GM12878 (cell line): ENCODE results near the gene ADAMTS18. TPM values are rescaled to one million over a fixed set of nuclear protein-coding genes. Genes with fewer than 3 reads are reported as not detected.

Experiments
- ATAC-seq: fragments of 200-7000 bp; cut with Tn5 transposase; 3 replicates; pipeline ENCODE4 v1.9.1; 2020; ENCODE audit warnings: mild to moderate bottlenecking, moderate library complexity
- BruUV-seq: library from RNA; stranded (reverse); fragments of 400-500 nt; replicated peaks from 2 replicates; lab custom pipeline; 2021; lab: Mats Ljungman, UMichigan
- CTCF ChIA-PET: fragments of 300-600 bp; sonication (Branson Sonifier 250); formaldehyde crosslinking; extraction: SDS; loops from one replicate; lab custom pipeline; 2021; ENCODE audit warnings: inconsistent platforms; lab: Yijun Ruan, JAX
- POLR2A ChIA-PET: fragments of 350-600 bp; formaldehyde crosslinking; extraction: SDS; loops from one replicate; lab custom pipeline; 2021; ENCODE audit warnings: inconsistent platforms; lab: Charles Lee
- RAD21 ChIA-PET: fragments of 300-600 bp; sonication (Branson Sonifier 250); formaldehyde crosslinking; loops from one replicate; lab custom pipeline; 2023; ENCODE audit warnings: antibody characterized with exemption; ENCODE audit not compliant: unreplicated experiment; lab: Charles Lee
- SMC1A ChIA-PET: fragments of 300-600 bp; sonication (Branson Sonifier 250); formaldehyde crosslinking; loops from one replicate; lab custom pipeline; 2023; ENCODE audit not compliant: unreplicated experiment, uncharacterized antibody; lab: Charles Lee
- DNase-seq: peaks from one replicate; pipeline ENCODE4 v3.0.0-alpha.2; 2011; ENCODE audit warnings: low read depth, low spot score
- FAIRE-seq: peaks from 3 replicates; lab custom pipeline; 2011; peaks lifted over from hg19 to GRCh38; lab: Jason Lieb, UNC
- H2AFZ ChIP-seq: 2 replicates; pipeline ENCODE4 v1.6.0; 2011; ENCODE audit warnings: low read depth, low read length, control low read depth; ENCODE audit not compliant: control insufficient read depth
- H3K27ac ChIP-seq: 2 replicates; pipeline ENCODE4 v1.5.1; 2011; ENCODE audit warnings: control low read depth; ENCODE audit not compliant: control insufficient read depth, insufficient read depth
- H3K27me3 ChIP-seq, 2 experiments: replicated peaks in 1 of 2; 2 replicates each; pipeline versions ENCODE4 v1.6.0 to v1.6.1; 2011; ENCODE audit warnings: low read length in 1 of 2; ENCODE audit not compliant: control insufficient read depth in 2 of 2, insufficient read depth in 2 of 2
- H3K36me3 ChIP-seq, 2 experiments: 2 replicates each; pipeline ENCODE4 v1.5.1; 2011; ENCODE audit warnings: low read length in 1 of 2; ENCODE audit not compliant: control insufficient read depth in 2 of 2, insufficient read depth in 2 of 2
- H3K4me1 ChIP-seq: 2 replicates; pipeline ENCODE4 v1.6.1; 2011; ENCODE audit warnings: mild to moderate bottlenecking, low read length, moderate library complexity, mixed read lengths; ENCODE audit not compliant: control insufficient read depth, insufficient read depth
- H3K4me2 ChIP-seq: 2 replicates; pipeline ENCODE4 v1.6.0; 2011; ENCODE audit warnings: control low read depth; ENCODE audit not compliant: control insufficient read depth, insufficient read depth
- H3K4me3 ChIP-seq: fragments of 200-600 bp; sonication (generic); 2 replicates; pipeline ENCODE4 v1.5.1; 2016
- H3K79me2 ChIP-seq: 2 replicates; pipeline ENCODE4 v1.6.0; 2011; ENCODE audit warnings: low read length; ENCODE audit not compliant: control insufficient read depth, insufficient read depth
- H3K9ac ChIP-seq: 2 replicates; pipeline ENCODE4 v1.8.0; 2011; ENCODE audit warnings: low read length, control low read depth, mixed read lengths; ENCODE audit not compliant: control insufficient read depth, insufficient read depth
- H3K9me3 ChIP-seq: replicated peaks from 3 replicates; pipeline ENCODE4 v1.5.1; 2011; ENCODE audit warnings: mild to moderate bottlenecking, low read length; ENCODE audit not compliant: control insufficient read depth, insufficient read depth
- H4K20me1 ChIP-seq: 2 replicates; pipeline ENCODE4 v1.6.0; 2011; ENCODE audit not compliant: control insufficient read depth, insufficient read depth
- BCL3 ChIP-seq: IDR thresholded peaks from 2 replicates; pipeline ENCODE4 v1.6.1; 2011; ENCODE audit warnings: borderline replicate concordance, low read depth, mild to moderate bottlenecking, moderate library complexity, low read length; ENCODE audit not compliant: insufficient read depth, poor library complexity, severe bottlenecking
- CHD4 ChIP-seq: fragments of 200-600 bp; sonication (generic); IDR thresholded peaks from 2 replicates; pipeline ENCODE4 v1.6.1; 2016; ENCODE audit warnings: mild to moderate bottlenecking
- EED ChIP-seq: sonication (generic); IDR thresholded peaks from 2 replicates; pipeline ENCODE4 v1.6.1; 2016; ENCODE audit warnings: antibody characterized with exemption, low read depth
- MTA2 ChIP-seq: fragments of 450-650 bp; IDR thresholded peaks from 2 replicates; pipeline ENCODE4 v1.6.1; 2016; ENCODE audit warnings: low read depth, mild to moderate bottlenecking, moderate library complexity
- RFX5 ChIP-seq: IDR thresholded peaks from 2 replicates; pipeline ENCODE4 v1.6.1; 2011; ENCODE audit warnings: low read depth, low read length, improper control_type of control experiment
- SREBF2 ChIP-seq: IDR thresholded peaks from 2 replicates; pipeline ENCODE4 v1.6.1; 2012; ENCODE audit warnings: mild to moderate bottlenecking, low read length
- SUPT20H ChIP-seq: IDR thresholded peaks from 2 replicates; pipeline ENCODE4 v1.6.1; 2011; ENCODE audit warnings: low read depth, mild to moderate bottlenecking, low read length, moderate library complexity, borderline replicate concordance; ENCODE audit not compliant: control insufficient read depth
- WGBS: methylation state at CpG from one replicate; pipeline ENCODE4 v1.1.6; 2016; ENCODE audit warnings: low lambda C conversion rate; ENCODE audit not compliant: insufficient replicate concordance, insufficient coverage; ENCODE audit errors: missing lambda C conversion rate; 5-methylcytosine and 5-hydroxymethylcytosine counted together
- in situ Hi-C: fragments of 300-500 bp; cut with MboI; formaldehyde crosslinking; loops from 9 replicates; pipeline ENCODE4 v1.14.3; 2018; ENCODE audit warnings: mixed read lengths
- intact Hi-C: fragments of 100-400 bp; cut with micrococcal nuclease; formaldehyde crosslinking; loops from one replicate; pipeline ENCODE4 v1.14.2; 2022; ENCODE audit not compliant: unreplicated experiment
- polyA plus RNA-seq, 11 experiments: library from polyadenylated mRNA; depleted of rRNA in 4 of 11; unstranded in 6 of 11; stranded (reverse) in 5 of 11; fragments of >200 nt; fragmentation: Nextera tagmentation in 4 of 11; fragmentation: Illumina TruSeq in 1 of 11; extraction: Ambion mirVana in 4 of 11; extraction: Trizol in 1 of 11; gene quantifications; 1 replicate in 1 of 11; 2 replicates in 10 of 11; pipeline versions ENCODE4 v1.2.1 to v1.2.3, GENCODE V29; 2011 to 2016; ENCODE audit warnings: inconsistent platforms in 2 of 11, missing spikeins in 2 of 11, low read depth in 1 of 11
- total RNA-seq, 4 experiments: library from RNA; depleted of rRNA in 3 of 4; stranded (reverse); fragments of >200 nt in 3 of 4; fragmentation: Illumina TruSeq in 1 of 4; extraction: Trizol in 1 of 4; gene quantifications; 2 replicates each; pipeline versions ENCODE4 v1.2.1 to v1.2.3, GENCODE V29; 2013 to 2021
- TF ChIP-seq, protein P1 (sequence below): IDR thresholded peaks from 2 replicates; pipeline ENCODE4 v1.6.1; 2011; ENCODE audit warnings: borderline replicate concordance, low read depth, mild to moderate bottlenecking, moderate library complexity, mixed read lengths, low read length; ENCODE audit not compliant: insufficient read depth; ENCODE audit errors: extremely low read length
- TF ChIP-seq, protein P2 (sequence below): IDR thresholded peaks from 2 replicates; pipeline ENCODE4 v1.6.1; 2011; ENCODE audit warnings: mild to moderate bottlenecking, low read depth, low read length, moderate library complexity; ENCODE audit not compliant: insufficient replicate concordance
- TF ChIP-seq, protein P3 (sequence below): IDR thresholded peaks from 2 replicates; pipeline ENCODE4 v1.6.1; 2012; ENCODE audit warnings: mild to moderate bottlenecking, low read depth, low read length
- TF ChIP-seq, protein P4 (sequence below): fragments of 450-650 bp; formaldehyde crosslinking; IDR thresholded peaks from 2 replicates; pipeline ENCODE4 v1.4.0; 2020; ENCODE audit warnings: mild to moderate bottlenecking, moderate library complexity

The ADAMTS18 gene
- total and polyA plus RNA-seq, 10 of the 15 experiments (the other 5 are each of a cell fraction or from before 2014, with no cell fraction given): not detected

GRCh38 chr16:77335652-77336234 lies 99.1 kb downstream of the ADAMTS18 start:
- H3K27me3 ChIP-seq: no peaks in the 10 kb centered on the region
- intact Hi-C loops: no loop called here
- 37% methylated on average over 12 of the region's 12 CpGs for WGBS
- FAIRE-seq (no peak), ATAC-seq (no peak), DNase-seq (no peak)
- H2AFZ ChIP-seq: no peak overlapping the region
- H3K36me3 ChIP-seq: no peaks in the 10 kb centered on the region
- no peaks in the 10 kb centered on the region for H3K79me2 ChIP-seq
- H4K20me1 ChIP-seq: no peaks in the 10 kb centered on the region
- TF ChIP-seq SREBF2: no peak
- TF ChIP-seq, protein P1, sequence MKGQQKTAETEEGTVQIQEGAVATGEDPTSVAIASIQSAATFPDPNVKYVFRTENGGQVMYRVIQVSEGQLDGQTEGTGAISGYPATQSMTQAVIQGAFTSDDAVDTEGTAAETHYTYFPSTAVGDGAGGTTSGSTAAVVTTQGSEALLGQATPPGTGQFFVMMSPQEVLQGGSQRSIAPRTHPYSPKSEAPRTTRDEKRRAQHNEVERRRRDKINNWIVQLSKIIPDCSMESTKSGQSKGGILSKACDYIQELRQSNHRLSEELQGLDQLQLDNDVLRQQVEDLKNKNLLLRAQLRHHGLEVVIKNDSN: no peak
- no peak for TF ChIP-seq MTA2
- TF ChIP-seq, protein P2, sequence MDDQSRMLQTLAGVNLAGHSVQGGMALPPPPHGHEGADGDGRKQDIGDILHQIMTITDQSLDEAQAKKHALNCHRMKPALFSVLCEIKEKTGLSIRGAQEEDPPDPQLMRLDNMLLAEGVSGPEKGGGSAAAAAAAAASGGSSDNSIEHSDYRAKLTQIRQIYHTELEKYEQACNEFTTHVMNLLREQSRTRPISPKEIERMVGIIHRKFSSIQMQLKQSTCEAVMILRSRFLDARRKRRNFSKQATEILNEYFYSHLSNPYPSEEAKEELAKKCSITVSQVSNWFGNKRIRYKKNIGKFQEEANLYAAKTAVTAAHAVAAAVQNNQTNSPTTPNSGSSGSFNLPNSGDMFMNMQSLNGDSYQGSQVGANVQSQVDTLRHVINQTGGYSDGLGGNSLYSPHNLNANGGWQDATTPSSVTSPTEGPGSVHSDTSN: no peak
- no peak for TF ChIP-seq CHD4
- no peak for TF ChIP-seq SUPT20H
- TF ChIP-seq RFX5: no peak
- TF ChIP-seq BCL3: no peak
- TF ChIP-seq, protein P3, sequence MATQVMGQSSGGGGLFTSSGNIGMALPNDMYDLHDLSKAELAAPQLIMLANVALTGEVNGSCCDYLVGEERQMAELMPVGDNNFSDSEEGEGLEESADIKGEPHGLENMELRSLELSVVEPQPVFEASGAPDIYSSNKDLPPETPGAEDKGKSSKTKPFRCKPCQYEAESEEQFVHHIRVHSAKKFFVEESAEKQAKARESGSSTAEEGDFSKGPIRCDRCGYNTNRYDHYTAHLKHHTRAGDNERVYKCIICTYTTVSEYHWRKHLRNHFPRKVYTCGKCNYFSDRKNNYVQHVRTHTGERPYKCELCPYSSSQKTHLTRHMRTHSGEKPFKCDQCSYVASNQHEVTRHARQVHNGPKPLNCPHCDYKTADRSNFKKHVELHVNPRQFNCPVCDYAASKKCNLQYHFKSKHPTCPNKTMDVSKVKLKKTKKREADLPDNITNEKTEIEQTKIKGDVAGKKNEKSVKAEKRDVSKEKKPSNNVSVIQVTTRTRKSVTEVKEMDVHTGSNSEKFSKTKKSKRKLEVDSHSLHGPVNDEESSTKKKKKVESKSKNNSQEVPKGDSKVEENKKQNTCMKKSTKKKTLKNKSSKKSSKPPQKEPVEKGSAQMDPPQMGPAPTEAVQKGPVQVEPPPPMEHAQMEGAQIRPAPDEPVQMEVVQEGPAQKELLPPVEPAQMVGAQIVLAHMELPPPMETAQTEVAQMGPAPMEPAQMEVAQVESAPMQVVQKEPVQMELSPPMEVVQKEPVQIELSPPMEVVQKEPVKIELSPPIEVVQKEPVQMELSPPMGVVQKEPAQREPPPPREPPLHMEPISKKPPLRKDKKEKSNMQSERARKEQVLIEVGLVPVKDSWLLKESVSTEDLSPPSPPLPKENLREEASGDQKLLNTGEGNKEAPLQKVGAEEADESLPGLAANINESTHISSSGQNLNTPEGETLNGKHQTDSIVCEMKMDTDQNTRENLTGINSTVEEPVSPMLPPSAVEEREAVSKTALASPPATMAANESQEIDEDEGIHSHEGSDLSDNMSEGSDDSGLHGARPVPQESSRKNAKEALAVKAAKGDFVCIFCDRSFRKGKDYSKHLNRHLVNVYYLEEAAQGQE: no peak
- no peak for TF ChIP-seq EED
- TF ChIP-seq, protein P4, sequence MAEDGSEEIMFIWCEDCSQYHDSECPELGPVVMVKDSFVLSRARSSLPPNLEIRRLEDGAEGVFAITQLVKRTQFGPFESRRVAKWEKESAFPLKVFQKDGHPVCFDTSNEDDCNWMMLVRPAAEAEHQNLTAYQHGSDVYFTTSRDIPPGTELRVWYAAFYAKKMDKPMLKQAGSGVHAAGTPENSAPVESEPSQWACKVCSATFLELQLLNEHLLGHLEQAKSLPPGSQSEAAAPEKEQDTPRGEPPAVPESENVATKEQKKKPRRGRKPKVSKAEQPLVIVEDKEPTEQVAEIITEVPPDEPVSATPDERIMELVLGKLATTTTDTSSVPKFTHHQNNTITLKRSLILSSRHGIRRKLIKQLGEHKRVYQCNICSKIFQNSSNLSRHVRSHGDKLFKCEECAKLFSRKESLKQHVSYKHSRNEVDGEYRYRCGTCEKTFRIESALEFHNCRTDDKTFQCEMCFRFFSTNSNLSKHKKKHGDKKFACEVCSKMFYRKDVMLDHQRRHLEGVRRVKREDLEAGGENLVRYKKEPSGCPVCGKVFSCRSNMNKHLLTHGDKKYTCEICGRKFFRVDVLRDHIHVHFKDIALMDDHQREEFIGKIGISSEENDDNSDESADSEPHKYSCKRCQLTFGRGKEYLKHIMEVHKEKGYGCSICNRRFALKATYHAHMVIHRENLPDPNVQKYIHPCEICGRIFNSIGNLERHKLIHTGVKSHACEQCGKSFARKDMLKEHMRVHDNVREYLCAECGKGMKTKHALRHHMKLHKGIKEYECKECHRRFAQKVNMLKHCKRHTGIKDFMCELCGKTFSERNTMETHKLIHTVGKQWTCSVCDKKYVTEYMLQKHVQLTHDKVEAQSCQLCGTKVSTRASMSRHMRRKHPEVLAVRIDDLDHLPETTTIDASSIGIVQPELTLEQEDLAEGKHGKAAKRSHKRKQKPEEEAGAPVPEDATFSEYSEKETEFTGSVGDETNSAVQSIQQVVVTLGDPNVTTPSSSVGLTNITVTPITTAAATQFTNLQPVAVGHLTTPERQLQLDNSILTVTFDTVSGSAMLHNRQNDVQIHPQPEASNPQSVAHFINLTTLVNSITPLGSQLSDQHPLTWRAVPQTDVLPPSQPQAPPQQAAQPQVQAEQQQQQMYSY (CRISPR knock-in tag): no peak
- CTCF ChIA-PET: no interaction called here
- no peaks in the 10 kb centered on the region for H3K4me1 ChIP-seq
- in situ Hi-C loops: no loop called here
- RAD21 ChIA-PET: no interaction called here
- POLR2A ChIA-PET: no interaction called here
- SMC1A ChIA-PET: no interaction called here
- no peak overlapping the region for H3K4me2 ChIP-seq
- H3K4me3 ChIP-seq: no peak overlapping the region
- no peak overlapping the region for H3K9ac ChIP-seq
- no TSS peak for BruUV-seq
- H3K9me3 ChIP-seq: no peaks in the 10 kb centered on the region
- H3K27ac ChIP-seq: no peak overlapping the region
